ENCODE results near the gene FAM78A.

Gene FAM78A

GRCh38 chr9:131236761-131237160, 39.5 kb downstream of the FAM78A start:
- no peak overlapping the region for H3K4me3 ChIP-seq (ENCODE audit: low read depth, low read length)
- no peak for TF ChIP-seq CTCF (IDR thresholded peaks at IDR 0.05; ENCODE audit: control insufficient read depth, extremely low read depth, insufficient read depth)

GRCh38 chr9:131236161-131236560, 40.1 kb downstream of the FAM78A start:
- DNase-seq (ENCODE audit: low read depth) = no peak
- no peak for TF ChIP-seq CTCF (IDR thresholded peaks at IDR 0.05; ENCODE audit: control insufficient read depth, extremely low read depth, insufficient read depth)
- H3K4me3 ChIP-seq (ENCODE audit: low read depth, low read length) = no peak overlapping the region

More at GRCh38 chr9:131236761-131237160, 39.5 kb downstream of the FAM78A start:
- DNase-seq (ENCODE audit: low read depth) = no peak

GRCh38 chr9:131235480-131235851, 40.8 kb downstream of the FAM78A start:
- H3K4me3 ChIP-seq (ENCODE audit: low read depth, low read length) = no peak overlapping the region
- DNase-seq (ENCODE audit: low read depth) = no peak
- TF ChIP-seq CTCF (IDR thresholded peaks at IDR 0.05; ENCODE audit: control insufficient read depth, extremely low read depth, insufficient read depth) = no peak

GRCh38 chr9:131234799-131235479, 41.4 kb downstream of the FAM78A start:
- no peak for TF ChIP-seq CTCF (IDR thresholded peaks at IDR 0.05; ENCODE audit: control insufficient read depth, extremely low read depth, insufficient read depth)

GRCh38 chr9:131233995-131234394, 42.3 kb downstream of the FAM78A start:
- no peak for DNase-seq (ENCODE audit: low read depth)
- H3K4me3 ChIP-seq (ENCODE audit: low read depth, low read length) = no peak overlapping the region
- no peak for TF ChIP-seq CTCF (IDR thresholded peaks at IDR 0.05; ENCODE audit: control insufficient read depth, extremely low read depth, insufficient read depth)

More at GRCh38 chr9:131234799-131235479, 41.4 kb downstream of the FAM78A start:
- no peak for DNase-seq (ENCODE audit: low read depth)
- no peak overlapping the region for H3K4me3 ChIP-seq (ENCODE audit: low read depth, low read length)

- DNase-seq (ENCODE audit: low read depth) = no peak
These were observed 42.8 kb downstream of the FAM78A start for GRCh38 chr9:131233556-131233955.

More at GRCh38 chr9:131233556-131233955, 42.8 kb downstream of the FAM78A start:
- H3K4me3 ChIP-seq (ENCODE audit: low read depth, low read length) = no peak overlapping the region
- TF ChIP-seq CTCF (IDR thresholded peaks at IDR 0.05; ENCODE audit: control insufficient read depth, extremely low read depth, insufficient read depth) = no peak

Data from LNCaP clone FGC (cell line).